Chondrocyte (in vitro differentiated cells): ENCODE measurements around the gene S1PR4. TPM values are rescaled to one million over a fixed set of nuclear protein-coding genes. Genes with fewer than 3 reads are reported as not detected.
"Not testable (repeated sequence)": the region's sequence is repeated elsewhere in the genome, so short reads cannot be mapped to it uniquely, and the experiment has no call there.

Source experiments
- DNase-seq: peaks from one replicate; pipeline ENCODE4 v3.0.0; 2021; ENCODE audit warnings: mixed read lengths, low spot score
- H3K27ac Mint-ChIP-seq: one replicate; pipeline ENCODE4 v1.8.0; 2021; ENCODE audit warnings: mild to moderate bottlenecking, moderate library complexity, mixed read lengths; ENCODE audit not compliant: unreplicated experiment
- H3K27me3 Mint-ChIP-seq: 2 replicates; pipeline ENCODE4 v1.8.0; 2021; ENCODE audit warnings: low read depth, mixed read lengths
- H3K36me3 Mint-ChIP-seq: 2 replicates; pipeline ENCODE4 v1.8.0; 2021; ENCODE audit warnings: low read depth, mixed read lengths
- H3K4me1 Mint-ChIP-seq: 2 replicates; pipeline ENCODE4 v1.8.0; 2021; ENCODE audit warnings: low read depth, mild to moderate bottlenecking, mixed read lengths
- H3K4me3 Mint-ChIP-seq: one replicate; pipeline ENCODE4 v1.8.0; 2021; ENCODE audit warnings: mild to moderate bottlenecking, moderate library complexity, mixed read lengths; ENCODE audit not compliant: unreplicated experiment
- H3K9me3 Mint-ChIP-seq: 2 replicates; pipeline ENCODE4 v1.8.0; 2021; ENCODE audit warnings: low read depth, mixed read lengths
- total RNA-seq: library from RNA; stranded (reverse); gene quantifications from 3 replicates; pipeline ENCODE4 v1.2.1, GENCODE V29; 2021
- TF ChIP-seq, protein P1 (sequence below): fragments of 200-600 bp; sonication (generic); IDR thresholded peaks from 2 replicates; pipeline ENCODE4 v1.5.0; 2021; ENCODE audit warnings: antibody characterized with exemption, mild to moderate bottlenecking, moderate library complexity

The S1PR4 gene
- total RNA-seq, 1 donor from 2014 or later = not detected

DNA sequence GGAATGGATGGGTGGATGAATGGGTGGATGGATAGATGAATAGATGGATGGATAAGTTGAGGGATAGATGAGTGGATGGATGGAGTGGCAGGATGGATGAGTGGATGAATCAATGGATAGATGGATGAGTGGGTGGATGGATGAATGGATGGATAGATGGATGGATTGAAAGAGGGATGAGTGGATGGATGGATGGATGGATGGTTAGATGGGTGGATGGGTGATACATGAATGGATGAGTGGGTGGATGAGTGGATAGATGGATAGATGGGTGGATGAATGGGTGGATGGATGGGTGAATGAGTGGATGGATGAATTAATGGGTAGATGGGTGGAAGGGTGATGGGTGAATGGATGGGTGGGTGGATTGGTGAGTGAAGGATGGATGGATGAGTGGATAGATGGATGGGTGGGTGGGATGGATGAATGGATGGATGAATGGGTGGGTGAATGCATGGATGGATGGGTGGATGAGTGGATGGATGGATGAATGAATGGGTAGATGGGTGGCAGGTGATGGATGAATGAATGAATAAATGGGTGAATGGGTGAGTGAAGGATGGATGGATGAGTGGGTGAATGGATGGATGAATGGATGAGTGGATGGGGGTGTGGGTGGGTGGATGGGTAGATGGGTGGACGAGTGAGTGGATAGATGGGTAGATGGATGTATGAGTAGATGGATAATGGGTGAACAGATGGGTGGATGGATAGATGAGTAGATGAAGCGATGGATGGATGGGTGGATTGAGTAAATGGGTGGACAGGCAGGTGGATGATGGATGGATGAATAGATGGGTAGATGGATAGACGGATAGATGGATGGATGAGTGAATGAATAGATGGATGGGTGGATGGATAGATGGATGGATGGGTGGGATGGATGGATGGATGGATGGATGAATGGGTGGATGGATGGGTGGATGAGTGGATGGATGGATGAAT, 25.0 kb upstream of the S1PR4 start:
- no peak overlapping the region for H3K4me3 Mint-ChIP-seq

DNA sequence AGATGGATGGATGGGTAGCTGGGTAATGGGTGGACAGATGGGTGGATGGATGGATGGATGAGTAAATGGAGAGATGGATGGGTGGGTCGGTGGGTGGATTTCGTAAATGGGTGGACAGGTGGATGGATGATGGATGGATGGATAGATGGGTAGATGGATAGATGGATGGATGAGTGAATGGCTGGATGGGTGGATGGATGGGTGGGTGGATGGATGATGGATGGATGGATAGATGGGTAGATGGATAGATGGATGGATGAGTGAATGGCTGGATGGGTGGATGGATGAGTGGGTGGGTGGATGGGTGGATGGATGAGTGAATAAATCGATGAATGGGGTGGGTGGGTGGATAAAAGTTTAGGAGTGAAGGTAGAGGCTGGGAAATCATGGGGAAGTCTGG, 24.1 kb upstream of the S1PR4 start:
- peaks cover 10% of the 10 kb centered on the region for H3K27me3 Mint-ChIP-seq
- not testable (repeated sequence) for H3K36me3 Mint-ChIP-seq, H3K4me3 Mint-ChIP-seq, DNase-seq, H3K4me1 Mint-ChIP-seq, H3K9me3 Mint-ChIP-seq
- H3K27ac Mint-ChIP-seq = peak overlapping the region; percentile 81

More for the DNA sequence above, 25.0 kb upstream of the S1PR4 start:
- DNase-seq = no peak
- Mint-ChIP-seq H3K27ac (no peak overlapping the region), H3K9me3 (no peaks in the 10 kb centered on the region), H3K4me1 (peaks cover 7% of the 10 kb centered on the region), H3K36me3 (no peaks in the 10 kb centered on the region), H3K27me3 (peaks cover 10% of the 10 kb centered on the region)
- TF ChIP-seq, protein P1, sequence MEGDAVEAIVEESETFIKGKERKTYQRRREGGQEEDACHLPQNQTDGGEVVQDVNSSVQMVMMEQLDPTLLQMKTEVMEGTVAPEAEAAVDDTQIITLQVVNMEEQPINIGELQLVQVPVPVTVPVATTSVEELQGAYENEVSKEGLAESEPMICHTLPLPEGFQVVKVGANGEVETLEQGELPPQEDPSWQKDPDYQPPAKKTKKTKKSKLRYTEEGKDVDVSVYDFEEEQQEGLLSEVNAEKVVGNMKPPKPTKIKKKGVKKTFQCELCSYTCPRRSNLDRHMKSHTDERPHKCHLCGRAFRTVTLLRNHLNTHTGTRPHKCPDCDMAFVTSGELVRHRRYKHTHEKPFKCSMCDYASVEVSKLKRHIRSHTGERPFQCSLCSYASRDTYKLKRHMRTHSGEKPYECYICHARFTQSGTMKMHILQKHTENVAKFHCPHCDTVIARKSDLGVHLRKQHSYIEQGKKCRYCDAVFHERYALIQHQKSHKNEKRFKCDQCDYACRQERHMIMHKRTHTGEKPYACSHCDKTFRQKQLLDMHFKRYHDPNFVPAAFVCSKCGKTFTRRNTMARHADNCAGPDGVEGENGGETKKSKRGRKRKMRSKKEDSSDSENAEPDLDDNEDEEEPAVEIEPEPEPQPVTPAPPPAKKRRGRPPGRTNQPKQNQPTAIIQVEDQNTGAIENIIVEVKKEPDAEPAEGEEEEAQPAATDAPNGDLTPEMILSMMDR = no peak

DNA sequence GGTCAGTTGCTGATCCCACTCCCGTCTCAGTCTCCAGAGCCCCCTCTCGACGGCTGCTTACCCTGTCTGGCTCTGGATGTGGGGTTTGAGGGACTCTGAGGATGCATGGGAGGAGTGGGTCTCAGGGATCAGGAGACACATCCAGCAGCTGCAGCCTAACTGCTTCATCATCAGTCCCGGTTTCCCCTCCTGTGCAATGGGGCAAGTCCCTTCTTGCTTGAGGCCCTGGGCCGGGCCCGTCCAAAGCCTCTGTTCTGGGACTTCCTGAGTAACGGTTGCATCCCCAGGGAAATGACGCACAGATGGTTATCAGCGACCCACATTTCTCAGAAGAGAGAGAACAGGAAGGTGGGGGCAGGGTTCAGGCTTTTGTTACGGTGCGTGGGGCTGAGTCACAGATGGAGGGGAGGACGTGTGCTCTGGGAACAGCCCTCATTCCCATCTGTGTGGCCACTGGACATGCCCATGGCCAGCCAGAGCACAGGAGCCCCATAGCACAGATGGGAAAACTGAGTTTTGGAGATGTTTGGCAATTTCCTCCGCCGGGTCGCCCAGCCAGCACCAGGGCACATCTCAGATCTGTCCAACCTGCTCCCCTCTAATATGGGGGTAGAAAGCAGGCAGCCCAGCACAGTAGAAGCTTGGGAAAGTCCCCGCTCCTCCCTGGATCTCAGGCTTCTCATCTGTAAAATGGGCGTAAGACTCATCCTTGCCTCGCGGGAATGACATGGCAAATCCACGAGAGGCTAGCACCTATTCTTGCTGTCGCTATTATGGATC, 23.4 kb upstream of the S1PR4 start:
- TF ChIP-seq, protein P1 = no peak
- peaks cover 2% of the 10 kb centered on the region for H3K9me3 Mint-ChIP-seq
- peaks cover 4% of the 10 kb centered on the region for H3K27me3 Mint-ChIP-seq
- peak overlapping the region; percentile 19 for H3K4me3 Mint-ChIP-seq
- DNase-seq = no peak
- H3K4me1 Mint-ChIP-seq = peaks cover 7% of the 10 kb centered on the region
- H3K36me3 Mint-ChIP-seq = peaks cover under 1% of the 10 kb centered on the region
- H3K27ac Mint-ChIP-seq = peak overlapping the region; percentile 81

DNA sequence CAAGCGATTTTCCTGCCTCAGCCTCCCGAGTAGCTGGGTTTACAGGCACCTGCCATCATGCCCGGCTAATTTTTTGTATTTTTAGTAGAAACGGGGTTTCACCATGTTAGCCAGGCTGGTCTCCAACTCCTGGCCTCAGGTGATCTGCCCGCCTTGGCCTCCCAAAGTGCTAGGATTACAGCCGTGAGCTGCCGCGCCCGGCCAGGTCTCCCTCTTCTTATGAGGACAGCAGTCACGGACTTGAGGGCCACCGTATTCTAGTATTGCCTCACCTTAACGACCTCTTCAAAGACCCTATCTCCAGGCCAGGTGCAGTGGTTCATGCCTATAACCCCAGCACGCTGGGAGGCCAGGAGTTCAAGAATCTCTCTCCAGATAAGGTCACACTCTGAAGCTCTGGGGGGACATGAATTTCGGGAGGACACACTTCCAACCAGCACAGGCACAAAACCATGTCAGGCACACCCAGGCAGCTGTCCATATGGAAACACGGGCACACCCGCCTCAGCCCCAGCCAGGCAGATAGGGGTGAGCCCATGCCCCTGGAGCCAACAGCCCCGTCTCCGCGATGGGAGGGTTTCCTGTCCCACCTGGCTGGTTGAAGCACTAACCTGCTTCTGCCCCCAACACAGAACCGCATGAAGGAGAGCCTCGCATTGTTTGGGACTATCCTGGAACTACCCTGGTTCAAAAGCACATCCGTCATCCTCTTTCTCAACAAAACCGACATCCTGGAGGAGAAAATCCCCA, 21.3 kb upstream of the S1PR4 start:
- DNase-seq = no peak
- TF ChIP-seq, protein P1 = no peak
- Mint-ChIP-seq H3K4me1 (peaks cover 7% of the 10 kb centered on the region), H3K4me3 (no peak overlapping the region), H3K9me3 (peaks cover 5% of the 10 kb centered on the region), H3K27me3 (peaks cover 2% of the 10 kb centered on the region), H3K27ac (no peak overlapping the region), H3K36me3 (peaks cover 2% of the 10 kb centered on the region)

DNA sequence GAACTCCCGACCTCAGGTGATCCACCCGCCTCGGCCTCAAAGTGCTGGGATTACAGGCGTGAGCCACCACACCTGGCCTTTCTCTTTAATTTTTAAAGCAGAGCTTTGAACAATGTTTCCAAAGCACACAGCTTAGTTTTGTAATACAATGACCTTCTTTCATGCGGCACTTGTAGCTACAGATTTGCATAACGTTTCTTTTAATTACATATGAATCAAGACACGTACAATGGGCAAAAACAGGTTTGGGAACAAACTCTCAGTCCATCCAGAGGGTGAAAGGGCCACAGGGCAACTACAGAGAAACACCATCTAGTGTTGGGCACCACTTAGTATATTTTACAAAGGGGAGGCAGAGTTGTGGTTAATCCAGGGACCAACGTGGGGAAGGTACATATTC, 19.0 kb upstream of the S1PR4 start:
- DNase-seq = no peak
- Mint-ChIP-seq H3K27ac (no peak overlapping the region), H3K27me3 (peaks cover 2% of the 10 kb centered on the region), H3K4me3 (no peak overlapping the region), H3K9me3 (peaks cover 5% of the 10 kb centered on the region), H3K4me1 (peaks cover 13% of the 10 kb centered on the region), H3K36me3 (peaks cover 2% of the 10 kb centered on the region)
- TF ChIP-seq, protein P1 = no peak
